Measurements from ENCODE around the gene FGD6.

GRCh38 chr12:95151821-95152220 lies 65.4 kb downstream of the FGD6 start:
- TF ChIP-seq CTCF (IDR thresholded peaks at IDR 0.05 in 4 of 5, conservative IDR thresholded peaks at IDR 0.05 in 1 of 5) = no peak
- TF ChIP-seq POLR2A (IDR thresholded peaks at IDR 0.05) = no peak

Measured in gastrocnemius medialis (tissue), 4 donors.